ENCODE data around the gene CHST11.

GRCh38 chr12:104602406-104602805 lies 145.7 kb downstream of the CHST11 start:
- TF ChIP-seq, protein P1, sequence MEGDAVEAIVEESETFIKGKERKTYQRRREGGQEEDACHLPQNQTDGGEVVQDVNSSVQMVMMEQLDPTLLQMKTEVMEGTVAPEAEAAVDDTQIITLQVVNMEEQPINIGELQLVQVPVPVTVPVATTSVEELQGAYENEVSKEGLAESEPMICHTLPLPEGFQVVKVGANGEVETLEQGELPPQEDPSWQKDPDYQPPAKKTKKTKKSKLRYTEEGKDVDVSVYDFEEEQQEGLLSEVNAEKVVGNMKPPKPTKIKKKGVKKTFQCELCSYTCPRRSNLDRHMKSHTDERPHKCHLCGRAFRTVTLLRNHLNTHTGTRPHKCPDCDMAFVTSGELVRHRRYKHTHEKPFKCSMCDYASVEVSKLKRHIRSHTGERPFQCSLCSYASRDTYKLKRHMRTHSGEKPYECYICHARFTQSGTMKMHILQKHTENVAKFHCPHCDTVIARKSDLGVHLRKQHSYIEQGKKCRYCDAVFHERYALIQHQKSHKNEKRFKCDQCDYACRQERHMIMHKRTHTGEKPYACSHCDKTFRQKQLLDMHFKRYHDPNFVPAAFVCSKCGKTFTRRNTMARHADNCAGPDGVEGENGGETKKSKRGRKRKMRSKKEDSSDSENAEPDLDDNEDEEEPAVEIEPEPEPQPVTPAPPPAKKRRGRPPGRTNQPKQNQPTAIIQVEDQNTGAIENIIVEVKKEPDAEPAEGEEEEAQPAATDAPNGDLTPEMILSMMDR (IDR thresholded peaks at IDR 0.05) = no peak
- TF ChIP-seq EZH2 (IDR thresholded peaks at IDR 0.05) = no peak

All from neural progenitor cell (in vitro differentiated cells).